ENCODE measurements around the gene BTG1. TPM values are rescaled to one million over a fixed set of nuclear protein-coding genes. Genes with fewer than 3 reads are reported as not detected.

Gene BTG1
- total and polyA plus RNA-seq, 4 donors: 13.7 to 107 (median 28.9) TPM

DNA sequence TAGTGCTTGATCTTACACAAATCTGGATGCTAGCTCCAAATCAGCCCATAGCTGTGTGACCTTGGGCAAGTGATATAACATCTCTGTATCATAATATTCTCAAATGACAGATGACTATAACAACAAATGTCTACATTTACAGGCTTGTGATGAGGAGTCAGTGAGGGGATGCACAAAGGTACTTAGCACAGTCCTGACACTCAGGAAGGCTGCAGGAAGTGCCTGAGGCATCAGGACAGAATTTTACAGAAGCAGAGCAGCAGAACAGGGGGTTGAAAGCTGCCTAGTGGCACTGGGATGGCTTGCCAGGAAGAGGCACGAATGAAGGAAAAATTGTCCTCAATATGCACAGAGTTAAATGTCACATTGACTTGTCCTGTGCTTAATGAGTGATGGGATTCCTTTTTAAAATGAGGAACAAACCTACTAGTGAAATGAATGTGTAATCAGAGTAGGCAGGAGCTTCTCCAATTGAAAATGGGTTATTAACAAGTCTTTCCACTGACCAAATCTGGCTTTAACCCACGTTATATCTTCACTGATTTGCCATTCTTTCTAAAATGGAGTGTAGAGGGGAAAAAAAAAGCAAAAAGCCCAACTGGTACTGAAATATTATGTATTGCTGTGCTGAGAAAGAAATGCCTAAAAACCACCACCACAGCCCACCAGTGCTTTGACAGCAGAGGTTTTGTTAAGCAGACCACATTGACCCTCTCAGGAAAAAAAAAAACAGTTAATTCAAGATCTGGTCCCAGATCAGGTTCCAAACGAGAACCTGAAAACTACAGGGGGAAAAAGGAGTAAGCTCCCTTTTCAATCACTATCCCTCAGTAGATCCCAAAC is 11.6 kb downstream of the BTG1 start:
- DNase-seq (ENCODE audit: low spot score): no peak
- no peak for TF ChIP-seq FOXA2 (IDR thresholded peaks at IDR 0.05)
- TF ChIP-seq RXRA (IDR thresholded peaks at IDR 0.05): no peak
- TF ChIP-seq, protein P1, sequence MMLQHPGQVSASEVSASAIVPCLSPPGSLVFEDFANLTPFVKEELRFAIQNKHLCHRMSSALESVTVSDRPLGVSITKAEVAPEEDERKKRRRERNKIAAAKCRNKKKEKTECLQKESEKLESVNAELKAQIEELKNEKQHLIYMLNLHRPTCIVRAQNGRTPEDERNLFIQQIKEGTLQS (IDR thresholded peaks at IDR 0.05): no peak
- TF ChIP-seq, protein P2, sequence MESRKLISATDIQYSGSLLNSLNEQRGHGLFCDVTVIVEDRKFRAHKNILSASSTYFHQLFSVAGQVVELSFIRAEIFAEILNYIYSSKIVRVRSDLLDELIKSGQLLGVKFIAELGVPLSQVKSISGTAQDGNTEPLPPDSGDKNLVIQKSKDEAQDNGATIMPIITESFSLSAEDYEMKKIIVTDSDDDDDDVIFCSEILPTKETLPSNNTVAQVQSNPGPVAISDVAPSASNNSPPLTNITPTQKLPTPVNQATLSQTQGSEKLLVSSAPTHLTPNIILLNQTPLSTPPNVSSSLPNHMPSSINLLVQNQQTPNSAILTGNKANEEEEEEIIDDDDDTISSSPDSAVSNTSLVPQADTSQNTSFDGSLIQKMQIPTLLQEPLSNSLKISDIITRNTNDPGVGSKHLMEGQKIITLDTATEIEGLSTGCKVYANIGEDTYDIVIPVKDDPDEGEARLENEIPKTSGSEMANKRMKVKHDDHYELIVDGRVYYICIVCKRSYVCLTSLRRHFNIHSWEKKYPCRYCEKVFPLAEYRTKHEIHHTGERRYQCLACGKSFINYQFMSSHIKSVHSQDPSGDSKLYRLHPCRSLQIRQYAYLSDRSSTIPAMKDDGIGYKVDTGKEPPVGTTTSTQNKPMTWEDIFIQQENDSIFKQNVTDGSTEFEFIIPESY (IDR thresholded peaks at IDR 0.05): no peak
- TF ChIP-seq GABPA (IDR thresholded peaks at IDR 0.05 in 1 of 2, conservative IDR thresholded peaks at IDR 0.05 in 1 of 2): no peak
- TF ChIP-seq NR2F2 (IDR thresholded peaks at IDR 0.05): no peak
- H3K9ac ChIP-seq (ENCODE audit: low read depth in 1 of 2, low read length in 2 of 2): peak overlapping the region in 1 of 2 donors; percentile 56
- H3K4me1 ChIP-seq (ENCODE audit: control insufficient read depth in 4 of 4, insufficient read depth in 4 of 4, low read length in 3 of 4): peaks cover 11 to 57% (median 48%) of the 10 kb centered on the region in 4 donors
- WGBS: 67% methylated on average over 3 of the region's 3 CpGs
- peak overlapping the region; percentile 34 to 67 for H3K27ac ChIP-seq (ENCODE audit: low read depth in 1 of 2, low read length in 2 of 2)
- no peak overlapping the region for H3K4me3 ChIP-seq (ENCODE audit: low read depth in 1 of 3, low read length in 3 of 3)
- no peaks in the 10 kb centered on the region for H3K36me3 ChIP-seq (ENCODE audit: control insufficient read depth in 4 of 4, insufficient read depth in 3 of 4, low read depth in 1 of 4, low read length in 3 of 4)
- H3K27me3 ChIP-seq (ENCODE audit: control insufficient read depth in 4 of 4, insufficient read depth in 4 of 4, low read length in 3 of 4): no peaks in the 10 kb centered on the region
- no peaks in the 10 kb centered on the region for H3K9me3 ChIP-seq (ENCODE audit: control insufficient read depth in 4 of 4, low read length in 3 of 4)

DNA sequence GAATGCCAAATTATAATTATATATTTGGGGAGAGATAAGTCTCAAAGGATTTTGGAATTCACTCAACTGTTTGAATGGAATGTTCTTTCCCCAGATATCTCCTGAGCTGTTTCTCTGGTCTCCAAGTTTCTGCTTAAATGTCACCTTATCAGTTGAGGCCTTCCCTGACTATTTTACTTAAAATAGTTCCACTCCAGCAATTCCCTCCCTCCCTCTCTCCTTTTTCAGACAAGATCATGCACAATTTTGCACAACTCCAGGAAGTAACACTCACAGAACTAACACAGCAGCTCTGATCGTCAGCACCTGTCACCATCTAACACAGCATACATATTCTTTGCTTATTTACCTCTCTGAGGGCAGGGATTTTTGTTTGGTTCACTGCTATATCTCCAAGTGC is 12.5 kb downstream of the BTG1 start:
- peak overlapping the region; percentile 34 to 47 for H3K27ac ChIP-seq (ENCODE audit: low read depth in 1 of 2, low read length in 2 of 2)
- H3K36me3 ChIP-seq (ENCODE audit: control insufficient read depth in 4 of 4, insufficient read depth in 3 of 4, low read depth in 1 of 4, low read length in 3 of 4): no peaks in the 10 kb centered on the region
- no peak for DNase-seq (ENCODE audit: low spot score)
- no peaks in the 10 kb centered on the region for H3K9me3 ChIP-seq (ENCODE audit: control insufficient read depth in 4 of 4, low read length in 3 of 4)
- H3K27me3 ChIP-seq (ENCODE audit: control insufficient read depth in 4 of 4, insufficient read depth in 4 of 4, low read length in 3 of 4): no peaks in the 10 kb centered on the region
- peaks cover 11 to 53% (median 44%) of the 10 kb centered on the region in 4 donors for H3K4me1 ChIP-seq (ENCODE audit: control insufficient read depth in 4 of 4, insufficient read depth in 4 of 4, low read length in 3 of 4)
- H3K4me3 ChIP-seq (ENCODE audit: low read depth in 1 of 3, low read length in 3 of 3): no peak overlapping the region
- WGBS: 0% methylated on average over 1 of the region's 1 CpG
- H3K9ac ChIP-seq (ENCODE audit: low read depth in 1 of 2, low read length in 2 of 2): no peak overlapping the region
- TF ChIP-seq RAD21 (IDR thresholded peaks at IDR 0.05) (peak in 1 of 2 donors; percentile 25), HNF4A (conservative IDR thresholded peaks at IDR 0.05) (no peak), FOXA1 (IDR thresholded peaks at IDR 0.05) (no peak), FOXA2 (IDR thresholded peaks at IDR 0.05) (no peak), NR2F2 (IDR thresholded peaks at IDR 0.05) (peak; percentile 44)

DNA sequence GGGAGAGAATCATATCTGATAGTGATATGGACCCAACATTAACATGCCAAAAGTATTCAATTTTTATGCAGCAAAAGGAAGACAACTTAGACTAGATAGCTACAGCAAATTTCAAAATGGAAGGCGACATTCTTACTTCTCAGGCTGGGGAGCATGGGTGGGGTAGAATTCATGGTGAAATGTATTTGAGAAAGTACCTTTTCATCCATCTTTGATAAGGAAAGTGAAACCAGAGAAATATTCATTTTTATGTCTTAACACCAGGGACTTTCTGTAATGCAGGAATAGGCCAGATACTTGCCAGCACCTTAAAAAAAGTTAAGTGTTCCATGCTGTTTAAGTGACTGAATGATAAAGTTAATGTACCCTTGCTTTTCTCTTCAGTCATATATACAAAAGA is 13.4 kb downstream of the BTG1 start:
- no peaks in the 10 kb centered on the region for H3K36me3 ChIP-seq (ENCODE audit: control insufficient read depth in 4 of 4, insufficient read depth in 3 of 4, low read depth in 1 of 4, low read length in 3 of 4)
- H3K4me1 ChIP-seq (ENCODE audit: control insufficient read depth in 4 of 4, insufficient read depth in 4 of 4, low read length in 3 of 4): peaks cover 11 to 44% (median 38%) of the 10 kb centered on the region in 4 donors
- no peaks in the 10 kb centered on the region for H3K27me3 ChIP-seq (ENCODE audit: control insufficient read depth in 4 of 4, insufficient read depth in 4 of 4, low read length in 3 of 4)
- WGBS: 94% methylated on average over 1 of the region's 1 CpG
- no peak overlapping the region for H3K27ac ChIP-seq (ENCODE audit: low read depth in 1 of 2, low read length in 2 of 2)
- no peak overlapping the region for H3K9ac ChIP-seq (ENCODE audit: low read depth in 1 of 2, low read length in 2 of 2)
- DNase-seq (ENCODE audit: low spot score): no peak
- TF ChIP-seq NR2F2 (IDR thresholded peaks at IDR 0.05) (no peak), YY1 (IDR thresholded peaks at IDR 0.05) (no peak), SP1 (IDR thresholded peaks at IDR 0.05) (no peak), GABPA (IDR thresholded peaks at IDR 0.05 in 1 of 2, conservative IDR thresholded peaks at IDR 0.05 in 1 of 2) (no peak), RAD21 (IDR thresholded peaks at IDR 0.05) (no peak), HNF4G (IDR thresholded peaks at IDR 0.05) (no peak), TAF1 (conservative IDR thresholded peaks at IDR 0.05) (no peak), HNF4A (conservative IDR thresholded peaks at IDR 0.05) (no peak), FOXA1 (IDR thresholded peaks at IDR 0.05) (no peak), RXRA (IDR thresholded peaks at IDR 0.05) (no peak)
- TF ChIP-seq, protein P3, sequence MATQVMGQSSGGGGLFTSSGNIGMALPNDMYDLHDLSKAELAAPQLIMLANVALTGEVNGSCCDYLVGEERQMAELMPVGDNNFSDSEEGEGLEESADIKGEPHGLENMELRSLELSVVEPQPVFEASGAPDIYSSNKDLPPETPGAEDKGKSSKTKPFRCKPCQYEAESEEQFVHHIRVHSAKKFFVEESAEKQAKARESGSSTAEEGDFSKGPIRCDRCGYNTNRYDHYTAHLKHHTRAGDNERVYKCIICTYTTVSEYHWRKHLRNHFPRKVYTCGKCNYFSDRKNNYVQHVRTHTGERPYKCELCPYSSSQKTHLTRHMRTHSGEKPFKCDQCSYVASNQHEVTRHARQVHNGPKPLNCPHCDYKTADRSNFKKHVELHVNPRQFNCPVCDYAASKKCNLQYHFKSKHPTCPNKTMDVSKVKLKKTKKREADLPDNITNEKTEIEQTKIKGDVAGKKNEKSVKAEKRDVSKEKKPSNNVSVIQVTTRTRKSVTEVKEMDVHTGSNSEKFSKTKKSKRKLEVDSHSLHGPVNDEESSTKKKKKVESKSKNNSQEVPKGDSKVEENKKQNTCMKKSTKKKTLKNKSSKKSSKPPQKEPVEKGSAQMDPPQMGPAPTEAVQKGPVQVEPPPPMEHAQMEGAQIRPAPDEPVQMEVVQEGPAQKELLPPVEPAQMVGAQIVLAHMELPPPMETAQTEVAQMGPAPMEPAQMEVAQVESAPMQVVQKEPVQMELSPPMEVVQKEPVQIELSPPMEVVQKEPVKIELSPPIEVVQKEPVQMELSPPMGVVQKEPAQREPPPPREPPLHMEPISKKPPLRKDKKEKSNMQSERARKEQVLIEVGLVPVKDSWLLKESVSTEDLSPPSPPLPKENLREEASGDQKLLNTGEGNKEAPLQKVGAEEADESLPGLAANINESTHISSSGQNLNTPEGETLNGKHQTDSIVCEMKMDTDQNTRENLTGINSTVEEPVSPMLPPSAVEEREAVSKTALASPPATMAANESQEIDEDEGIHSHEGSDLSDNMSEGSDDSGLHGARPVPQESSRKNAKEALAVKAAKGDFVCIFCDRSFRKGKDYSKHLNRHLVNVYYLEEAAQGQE (IDR thresholded peaks at IDR 0.05): no peak
- TF ChIP-seq, protein P4, sequence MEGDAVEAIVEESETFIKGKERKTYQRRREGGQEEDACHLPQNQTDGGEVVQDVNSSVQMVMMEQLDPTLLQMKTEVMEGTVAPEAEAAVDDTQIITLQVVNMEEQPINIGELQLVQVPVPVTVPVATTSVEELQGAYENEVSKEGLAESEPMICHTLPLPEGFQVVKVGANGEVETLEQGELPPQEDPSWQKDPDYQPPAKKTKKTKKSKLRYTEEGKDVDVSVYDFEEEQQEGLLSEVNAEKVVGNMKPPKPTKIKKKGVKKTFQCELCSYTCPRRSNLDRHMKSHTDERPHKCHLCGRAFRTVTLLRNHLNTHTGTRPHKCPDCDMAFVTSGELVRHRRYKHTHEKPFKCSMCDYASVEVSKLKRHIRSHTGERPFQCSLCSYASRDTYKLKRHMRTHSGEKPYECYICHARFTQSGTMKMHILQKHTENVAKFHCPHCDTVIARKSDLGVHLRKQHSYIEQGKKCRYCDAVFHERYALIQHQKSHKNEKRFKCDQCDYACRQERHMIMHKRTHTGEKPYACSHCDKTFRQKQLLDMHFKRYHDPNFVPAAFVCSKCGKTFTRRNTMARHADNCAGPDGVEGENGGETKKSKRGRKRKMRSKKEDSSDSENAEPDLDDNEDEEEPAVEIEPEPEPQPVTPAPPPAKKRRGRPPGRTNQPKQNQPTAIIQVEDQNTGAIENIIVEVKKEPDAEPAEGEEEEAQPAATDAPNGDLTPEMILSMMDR (IDR thresholded peaks at IDR 0.05; ENCODE audit: low read depth, low read length, missing input control): no peak
- H3K9me3 ChIP-seq (ENCODE audit: control insufficient read depth in 4 of 4, low read length in 3 of 4): no peaks in the 10 kb centered on the region
- H3K4me3 ChIP-seq (ENCODE audit: low read depth in 1 of 3, low read length in 3 of 3): no peak overlapping the region

Measured in liver (tissue), 9 donors.